GM18511 (cell line): Measurements from ENCODE around the gene ROBO4.

Experiments used
- ATAC-seq: cut with Tn5 transposase; IDR thresholded peaks from one replicate; pipeline ENCODE4 v1.9.1; 2021; ENCODE audit warnings: mild to moderate bottlenecking, moderate library complexity; ENCODE audit not compliant: unreplicated experiment

ROBO4 gene

GRCh38 chr11:124919898-124920297 is 22.2 kb upstream of the ROBO4 start:
- no peak for ATAC-seq

DNA sequence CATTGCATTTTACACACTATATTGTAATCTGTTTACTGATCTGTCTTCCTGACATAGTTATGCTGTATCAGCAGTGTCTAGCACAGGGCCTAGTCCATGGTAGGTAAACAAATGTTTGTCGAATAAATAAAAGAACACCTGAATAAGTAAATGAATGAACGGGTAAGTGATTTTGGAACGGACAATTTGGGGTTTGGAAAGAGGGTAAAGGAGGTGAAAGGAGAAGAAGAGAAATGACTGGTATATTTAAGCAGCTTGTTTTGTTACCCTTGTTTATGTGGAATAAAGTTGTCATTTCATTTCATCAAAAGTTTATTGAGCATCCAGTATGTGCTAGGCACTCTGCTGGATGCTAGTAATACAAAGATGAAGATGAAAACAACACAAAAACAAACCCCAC is 21.3 kb upstream of the ROBO4 start, which contains the start of gene HEPN1:
HEPN1 (plus strand) TSS at position 301 of the 400 bp plus-strand sequence.
- ATAC-seq = no peak

GRCh38 chr11:124917115-124917637 is 19.5 kb upstream of the ROBO4 start:
- ATAC-seq = no peak

DNA sequence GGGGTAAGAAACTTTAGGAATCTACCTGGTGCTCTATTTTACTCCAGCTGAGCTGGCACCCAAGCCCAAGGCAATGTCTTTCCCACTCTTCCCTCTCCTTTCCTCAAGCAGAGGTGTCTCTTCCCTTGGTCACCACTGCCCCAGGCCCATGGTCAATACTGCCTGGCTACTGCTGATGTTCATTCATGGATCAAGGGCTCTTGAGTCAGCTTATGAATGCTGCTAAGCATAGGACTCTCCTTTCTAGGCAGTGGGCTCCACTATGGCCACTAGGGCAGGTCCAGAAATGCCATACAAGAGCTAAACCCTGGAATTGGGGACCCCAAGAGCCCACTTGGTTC is 18.7 kb upstream of the ROBO4 start:
- ATAC-seq = no peak

DNA sequence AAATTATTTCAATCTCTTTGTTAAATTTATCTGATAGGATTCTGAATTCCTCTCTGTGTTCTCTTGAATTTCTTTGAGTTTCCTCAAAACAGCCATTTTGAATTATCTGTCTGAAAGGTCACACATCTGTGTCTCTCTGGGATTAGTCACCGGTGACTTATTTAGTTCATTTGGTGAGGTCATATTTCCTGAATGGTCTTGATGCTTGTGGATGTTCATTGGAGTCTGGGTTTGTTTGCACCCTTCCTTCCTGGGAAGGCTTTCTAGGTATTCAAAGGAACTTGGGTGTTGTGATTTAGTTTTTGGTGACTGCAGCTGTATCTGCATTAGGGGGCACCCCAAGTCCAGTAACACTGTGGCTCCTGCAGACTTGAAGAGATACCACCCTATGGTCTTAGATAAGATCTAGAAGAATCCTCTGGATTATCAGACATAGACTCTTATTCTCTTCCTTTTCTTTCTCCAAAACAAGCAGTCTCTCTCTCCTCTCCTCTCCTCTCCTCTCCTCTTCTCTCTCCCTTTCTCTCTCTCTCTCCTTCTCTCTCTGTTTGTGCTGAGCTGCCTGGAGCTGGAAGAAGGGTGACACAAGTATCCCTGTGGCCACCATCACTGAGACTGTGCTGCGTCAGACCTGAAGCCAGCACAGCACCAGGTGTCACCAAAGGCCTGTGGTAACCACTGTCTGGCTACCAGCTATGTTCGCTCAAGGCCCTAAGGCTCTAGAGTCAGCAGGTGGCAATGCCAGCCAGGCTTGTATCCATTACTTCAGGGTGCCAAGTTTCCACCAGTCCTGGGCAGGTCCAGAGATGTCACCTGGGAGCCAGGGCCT is 18.1 kb upstream of the ROBO4 start:
- no peak for ATAC-seq

- no peak for ATAC-seq
Observed at GRCh38 chr11:124902616-124903015, 5.0 kb upstream of the ROBO4 start.

GRCh38 chr11:124900464-124900863 is 2.8 kb upstream of the ROBO4 start:
- ATAC-seq = no peak

- no peak for ATAC-seq
Observed at GRCh38 chr11:124899383-124900145, 1.9 kb upstream of the ROBO4 start.

DNA sequence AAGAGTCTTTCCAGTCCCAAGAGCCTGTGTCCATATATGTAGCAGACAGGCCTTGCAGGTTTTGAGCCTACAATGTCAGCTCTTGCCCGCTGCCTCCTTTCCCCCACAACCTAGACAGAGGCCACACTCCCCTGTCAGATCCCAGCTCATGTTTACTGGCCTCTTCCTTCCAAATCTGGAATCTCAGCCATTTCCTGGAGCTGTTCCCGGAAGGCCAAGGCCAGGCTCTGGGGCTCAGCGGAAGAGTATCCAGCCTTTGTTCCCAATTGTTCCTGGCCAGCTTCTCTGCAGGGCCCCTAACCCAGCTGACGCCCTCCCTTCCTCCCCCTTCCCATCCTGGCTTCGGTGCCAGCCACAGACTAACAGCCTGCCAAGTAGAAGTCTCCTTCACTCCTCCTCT is 1.0 kb upstream of the ROBO4 start:
- ATAC-seq = no peak

DNA sequence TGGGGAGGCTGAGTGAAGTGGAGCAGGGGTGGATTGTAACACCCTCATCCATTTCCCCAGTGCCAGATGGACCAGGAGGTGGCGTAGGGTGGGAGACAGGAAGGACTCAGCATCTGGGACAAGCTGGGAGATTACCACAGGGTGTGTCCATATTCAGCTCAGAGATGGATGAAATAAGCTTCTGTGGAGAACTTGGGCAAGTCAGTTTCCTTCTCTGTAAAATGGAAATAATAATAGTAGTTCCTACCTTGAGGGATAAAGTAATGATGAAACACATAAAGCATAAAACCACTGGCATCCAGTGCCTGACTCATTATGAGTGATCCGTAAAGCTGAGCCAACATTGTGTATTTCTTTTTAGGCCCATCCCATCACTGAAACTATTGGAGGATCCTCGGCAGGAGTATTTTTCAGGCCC is 607 bp upstream of the ROBO4 start:
- no peak for ATAC-seq

GRCh38 chr11:124896821-124897391 is 759 bp downstream of the ROBO4 start:
- no peak for ATAC-seq

DNA sequence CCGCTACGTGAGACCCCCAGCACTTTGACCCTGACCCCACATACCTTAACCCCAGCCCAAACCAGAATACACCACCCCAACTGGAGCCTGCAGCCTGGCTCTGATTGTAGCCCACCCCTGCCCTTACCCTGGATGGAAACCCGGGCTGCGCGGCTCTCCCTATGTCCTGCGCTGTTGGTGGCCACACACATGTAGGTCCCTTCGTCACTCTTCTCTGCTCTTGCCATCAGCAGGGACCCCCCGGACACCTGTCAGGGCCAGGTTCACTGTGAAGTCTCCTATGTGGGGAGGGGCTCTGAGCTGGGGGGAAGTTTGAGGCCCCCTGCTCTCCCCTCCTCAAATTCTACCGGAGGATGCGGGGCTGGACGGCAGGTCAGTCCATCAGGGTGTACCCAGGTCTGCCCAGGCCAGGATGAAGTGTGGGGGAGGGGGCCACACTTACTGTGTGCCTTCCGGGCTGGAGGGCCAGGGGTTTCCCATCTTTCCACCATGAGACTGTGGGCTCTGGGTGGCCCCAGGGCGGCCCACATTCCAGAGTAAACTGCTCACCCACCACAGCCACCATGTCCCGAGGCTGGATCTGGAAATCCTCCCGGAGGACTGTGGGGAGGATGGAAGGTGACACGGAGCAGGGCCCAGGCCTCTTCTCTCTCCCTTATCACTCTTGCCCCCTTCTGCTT is 1.5 kb downstream of the ROBO4 start:
- ATAC-seq = no peak

GRCh38 chr11:124895471-124895971 is 2.1 kb downstream of the ROBO4 start:
- ATAC-seq = no peak

GRCh38 chr11:124894606-124895430 is 2.8 kb downstream of the ROBO4 start:
- ATAC-seq = no peak

DNA sequence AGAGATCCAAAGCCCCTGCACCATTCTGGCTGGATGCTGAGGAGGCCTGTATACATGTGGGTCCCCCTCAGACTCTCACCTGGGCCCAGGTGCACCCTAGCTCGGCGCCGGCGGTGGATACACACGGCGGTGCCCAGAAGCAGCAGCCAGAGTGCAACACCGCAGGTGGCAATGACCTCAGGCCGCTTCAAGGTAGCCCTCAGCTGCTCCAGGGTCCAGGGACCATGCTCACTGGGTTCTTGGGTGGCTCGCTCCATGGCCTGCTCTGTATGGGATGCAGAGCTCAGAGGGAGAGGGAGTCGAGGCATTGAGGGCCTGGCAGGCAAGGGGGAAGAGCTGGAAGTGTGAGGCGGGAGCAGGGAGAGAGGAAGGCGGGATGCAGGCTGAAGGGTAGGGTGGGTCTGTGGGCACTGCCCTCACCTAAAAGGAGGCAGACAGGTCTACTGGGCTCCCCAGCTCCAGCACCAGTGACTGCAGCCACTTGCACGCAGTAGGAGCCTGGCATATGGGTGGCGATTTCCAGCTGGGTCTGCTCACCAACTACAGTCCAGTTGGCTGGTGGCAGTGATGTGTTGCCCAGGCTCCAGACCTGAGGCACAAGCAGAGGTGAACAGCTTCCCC is 3.8 kb downstream of the ROBO4 start:
- no peak for ATAC-seq

- ATAC-seq = no peak
Observed at GRCh38 chr11:124892750-124893454, 4.8 kb downstream of the ROBO4 start.

GRCh38 chr11:124892146-124892545 is 5.5 kb downstream of the ROBO4 start:
- ATAC-seq = no peak

- no peak for ATAC-seq
Observed at GRCh38 chr11:124891373-124891861, 6.2 kb downstream of the ROBO4 start.
